RWPE1 (cell line): Measurements from ENCODE around the gene FAM3D.

Experiments
- CTCF ChIA-PET: fragments of 350-600 bp; sonication (Branson Sonifier 250); formaldehyde crosslinking; extraction: SDS; loops from one replicate; lab custom pipeline; 2021; lab: Yijun Ruan, JAX
- POLR2A ChIA-PET: fragments of 400-600 bp; formaldehyde crosslinking; extraction: SDS; loops from one replicate; lab custom pipeline; 2020; ENCODE audit warnings: antibody characterized with exemption; ENCODE audit not compliant: low non-redundant PET; lab: Yijun Ruan, JAX
- DNase-seq: peaks from one replicate; pipeline ENCODE4 v3.0.0; 2012; ENCODE audit warnings: low spot score
- H3K27ac ChIP-seq: fragments of 450-650 bp; 2 replicates; pipeline ENCODE4 v1.5.1; 2017
- CTCF ChIP-seq: fragments of 450-650 bp; conservative IDR thresholded peaks from 2 replicates; pipeline ENCODE4 v1.5.1; 2017; ENCODE audit warnings: low read depth, mild to moderate bottlenecking

Gene FAM3D

DNA sequence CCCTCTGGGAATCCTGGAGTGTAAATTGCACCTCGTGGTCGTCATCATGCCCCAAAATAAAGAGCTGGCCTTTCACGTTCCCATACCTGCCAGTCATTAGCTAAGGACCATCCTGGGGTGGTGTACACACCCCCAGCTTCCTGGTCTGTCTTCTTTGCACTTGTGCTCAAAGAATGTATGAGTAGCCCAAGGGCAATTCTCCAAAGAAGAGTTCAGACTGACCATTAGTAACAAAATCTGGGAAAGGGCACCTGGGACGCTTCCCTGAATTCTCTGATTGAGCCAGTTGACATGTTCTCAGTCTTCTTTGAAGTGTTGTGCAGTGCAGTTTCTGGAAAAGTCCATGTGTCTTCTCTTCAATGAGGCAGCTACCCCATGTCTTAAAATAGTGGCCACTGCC is 34.8 kb downstream of the FAM3D start:
- DNase-seq: no peak
- CTCF ChIA-PET: interaction anchor here (0.9 kb wide), 1 partner anchor 63 kb away, joined by 6 read pairs; no protein-coding TSS in a partner anchor
- no peak for TF ChIP-seq CTCF
- POLR2A ChIA-PET: no interaction called here
- no peak overlapping the region for H3K27ac ChIP-seq

DNA sequence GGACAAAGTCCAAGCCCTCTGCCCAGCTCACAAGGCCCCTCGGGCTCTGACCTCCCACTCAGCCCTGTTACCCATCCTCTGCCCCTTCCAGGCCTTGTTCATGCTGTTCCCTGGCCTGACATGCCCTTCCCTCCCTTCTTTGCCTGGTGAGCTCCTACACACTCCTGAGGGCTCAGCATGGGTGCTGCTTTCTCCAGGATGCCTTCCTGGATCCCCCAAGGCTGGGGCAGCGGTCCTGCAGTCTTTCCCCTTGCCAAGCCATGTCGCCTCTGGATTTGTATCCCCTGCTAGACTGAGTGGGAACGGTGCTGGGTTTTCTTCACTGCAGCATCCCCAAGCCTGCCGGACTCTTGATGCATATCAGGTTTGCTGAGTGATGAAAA is 35.9 kb downstream of the FAM3D start:
- no peak overlapping the region for H3K27ac ChIP-seq
- POLR2A ChIA-PET: no interaction called here

GRCh38 chr3:58630076-58630709 is 36.4 kb downstream of the FAM3D start:
- H3K27ac ChIP-seq: no peak overlapping the region
- peak; percentile 58 for DNase-seq
- ChIA-PET POLR2A (no interaction called here), CTCF (interaction anchor here (0.6 to 1.5 kb wide), 11 partner anchors 9 to 215 kb away, joined by 3 to 19 read pairs (median 4); no protein-coding TSS in a partner anchor)
- TF ChIP-seq CTCF: peak; percentile 90

More for the DNA sequence above, 35.9 kb downstream of the FAM3D start:
- TF ChIP-seq CTCF: no peak
- CTCF ChIA-PET: interaction anchor here (0.6 to 1.5 kb wide), 11 partner anchors 9 to 215 kb away, joined by 3 to 19 read pairs (median 5); no protein-coding TSS in a partner anchor
- no peak for DNase-seq

DNA sequence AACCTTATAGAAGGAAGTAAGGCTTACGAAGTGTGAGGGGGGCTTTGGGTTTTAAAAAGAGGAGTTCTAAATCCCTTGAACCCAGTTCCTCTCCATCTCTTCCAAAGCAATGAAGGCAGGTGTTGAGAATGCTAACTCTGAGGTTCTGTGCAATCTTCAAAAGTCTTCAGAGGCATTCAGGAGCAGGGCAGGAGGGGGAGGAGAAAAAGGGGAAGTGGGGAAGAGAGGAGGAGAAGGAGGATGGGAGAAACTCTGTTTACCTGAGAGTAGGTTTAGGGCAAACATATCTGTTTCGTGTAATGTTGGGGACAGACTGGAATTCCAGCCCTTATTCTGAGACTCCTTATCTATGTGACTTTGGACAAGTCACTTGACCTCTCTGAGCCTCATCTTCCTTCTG is 36.9 kb downstream of the FAM3D start:
- ChIA-PET POLR2A (no interaction called here), CTCF (interaction anchor here (0.6 to 1.5 kb wide), 7 partner anchors 8 to 104 kb away, joined by 3 to 19 read pairs (median 5); no protein-coding TSS in a partner anchor)
- no peak overlapping the region for H3K27ac ChIP-seq
- no peak for TF ChIP-seq CTCF
- no peak for DNase-seq

GRCh38 chr3:58628823-58629562 is 37.6 kb downstream of the FAM3D start:
- ChIA-PET CTCF (no interaction called here), POLR2A (no interaction called here)
- no peak for TF ChIP-seq CTCF
- DNase-seq: no peak
- peak overlapping the region; percentile 34; the same call in 1 of the 2 replicates for H3K27ac ChIP-seq

DNA sequence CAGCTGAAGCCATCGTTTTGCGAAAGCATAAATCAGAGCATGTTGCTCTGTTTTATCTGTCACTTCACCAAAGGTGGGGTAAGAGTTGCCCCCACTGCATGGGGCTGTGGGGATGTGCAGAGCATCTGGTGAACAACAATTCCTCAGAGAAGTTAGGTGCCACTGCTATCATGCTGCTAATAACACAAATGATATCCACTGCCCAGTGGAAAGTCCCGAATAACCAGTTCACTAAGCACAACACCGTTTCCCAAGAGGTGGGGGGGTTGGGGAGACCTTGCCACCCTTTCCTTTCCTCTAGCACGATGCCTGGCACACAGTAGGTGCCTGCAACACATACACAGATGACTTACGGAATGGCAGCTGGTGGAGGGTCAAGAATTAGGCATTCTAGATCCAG is 38.6 kb downstream of the FAM3D start:
- H3K27ac ChIP-seq: no peak overlapping the region
- ChIA-PET CTCF (interaction anchor here (0.6 kb wide), 1 partner anchor 1643 kb away, joined by 4 read pairs; no protein-coding TSS in a partner anchor), POLR2A (no interaction called here)
- TF ChIP-seq CTCF: no peak
- no peak for DNase-seq
